HG03175 (cell line): ENCODE results near the gene PRSS22.

Source experiments
- ATAC-seq: cut with Tn5 transposase; IDR thresholded peaks from one replicate; pipeline ENCODE4 v1.9.1; 2021; ENCODE audit warnings: mild to moderate bottlenecking, moderate library complexity; ENCODE audit not compliant: unreplicated experiment

The PRSS22 gene

DNA sequence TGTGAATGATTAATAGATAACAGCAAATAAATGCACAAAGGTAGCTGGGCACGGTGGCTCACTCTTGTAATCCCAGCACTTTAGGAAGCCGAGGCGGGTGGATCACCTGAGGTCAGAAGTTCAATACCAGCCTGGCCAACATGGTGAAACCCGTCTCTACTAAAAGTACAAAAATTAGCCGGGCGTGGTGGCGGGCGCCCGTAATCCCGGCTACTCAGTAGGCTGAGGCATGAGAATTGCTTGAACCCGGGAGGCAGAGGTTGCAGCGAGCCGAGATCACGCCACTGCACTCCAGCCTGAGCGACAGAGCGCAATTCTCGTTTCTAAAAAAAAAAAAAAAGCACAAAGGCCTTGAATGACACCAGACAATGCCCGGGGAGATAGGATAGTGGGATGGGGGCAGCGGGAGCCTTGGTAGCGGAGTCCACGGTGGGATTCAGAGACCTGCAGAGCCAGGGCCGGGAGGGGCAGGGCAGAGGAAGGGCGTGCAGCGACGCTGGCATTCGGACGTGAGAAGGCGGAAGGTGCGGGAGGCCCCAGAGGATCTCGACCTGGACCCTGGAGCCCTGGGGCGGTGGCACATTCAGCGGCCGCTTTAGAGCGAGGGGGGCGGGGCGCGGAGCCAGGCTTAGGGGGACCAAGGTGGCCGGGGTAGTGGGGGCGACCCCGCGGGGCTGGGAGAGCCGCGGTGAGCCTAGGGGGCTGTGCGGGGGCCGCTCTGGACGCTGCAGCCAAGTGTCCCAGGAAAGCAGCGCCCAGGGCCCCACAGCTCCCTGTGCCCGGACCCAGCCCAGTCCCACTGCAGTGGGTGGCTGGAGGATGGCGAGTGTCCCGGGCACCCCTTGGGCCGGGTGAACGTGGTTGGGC lies 24.0 kb upstream of the PRSS22 start:
- peak; percentile 9 for ATAC-seq

DNA sequence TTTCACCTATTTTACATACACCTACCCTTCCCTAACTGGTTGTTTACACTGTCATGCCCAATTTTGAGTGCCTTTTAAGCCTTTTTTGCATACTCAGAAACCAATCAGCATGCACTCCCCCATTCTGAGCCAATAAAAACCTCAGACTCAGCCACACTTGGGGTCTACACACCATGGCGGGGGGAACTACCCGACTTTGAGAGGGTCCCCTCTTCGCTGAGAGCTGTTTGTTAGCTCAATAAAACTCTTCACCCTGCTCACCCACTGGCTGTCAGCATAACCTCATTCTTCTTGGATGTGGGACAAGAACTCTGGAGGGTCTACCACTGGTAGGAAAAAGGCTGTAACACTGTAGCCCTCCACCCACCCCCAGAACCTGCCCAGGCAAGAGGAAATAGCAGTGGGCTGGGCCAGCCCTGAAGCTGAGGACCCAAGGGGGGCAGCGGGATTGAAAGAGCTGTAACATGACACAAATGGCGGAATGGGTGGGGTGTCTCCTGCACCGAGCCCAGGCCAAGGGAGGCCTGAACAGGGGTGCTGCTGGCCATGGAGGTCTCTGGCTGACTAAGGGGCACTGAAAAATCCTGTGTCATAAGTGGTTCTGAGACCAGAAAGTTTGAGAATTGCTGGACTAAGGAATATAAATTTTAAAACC lies 22.0 kb upstream of the PRSS22 start:
- ATAC-seq = no peak

DNA sequence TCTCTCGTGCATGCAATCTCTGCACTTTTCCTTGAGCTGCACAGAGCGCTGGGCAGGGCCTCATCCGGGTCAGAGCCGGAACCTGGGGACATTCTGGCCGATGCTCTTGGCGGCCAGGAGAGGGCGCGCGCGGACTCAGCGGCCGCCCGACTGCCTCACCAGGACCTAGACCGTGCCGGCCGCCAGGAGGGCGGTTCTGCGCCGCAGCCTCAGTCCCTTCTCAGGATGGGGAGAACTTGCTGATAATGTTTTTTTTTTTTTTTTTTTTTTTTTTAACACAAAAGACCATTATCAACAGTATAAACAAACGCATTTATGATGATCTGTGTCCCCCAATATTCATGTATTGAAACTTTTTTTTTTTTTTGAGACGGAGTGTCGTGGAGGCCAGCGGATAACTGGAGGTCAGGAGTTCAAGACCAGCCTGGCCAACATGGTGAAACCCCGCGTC lies 17.0 kb upstream of the PRSS22 start:
- peak; percentile 63 for ATAC-seq

DNA sequence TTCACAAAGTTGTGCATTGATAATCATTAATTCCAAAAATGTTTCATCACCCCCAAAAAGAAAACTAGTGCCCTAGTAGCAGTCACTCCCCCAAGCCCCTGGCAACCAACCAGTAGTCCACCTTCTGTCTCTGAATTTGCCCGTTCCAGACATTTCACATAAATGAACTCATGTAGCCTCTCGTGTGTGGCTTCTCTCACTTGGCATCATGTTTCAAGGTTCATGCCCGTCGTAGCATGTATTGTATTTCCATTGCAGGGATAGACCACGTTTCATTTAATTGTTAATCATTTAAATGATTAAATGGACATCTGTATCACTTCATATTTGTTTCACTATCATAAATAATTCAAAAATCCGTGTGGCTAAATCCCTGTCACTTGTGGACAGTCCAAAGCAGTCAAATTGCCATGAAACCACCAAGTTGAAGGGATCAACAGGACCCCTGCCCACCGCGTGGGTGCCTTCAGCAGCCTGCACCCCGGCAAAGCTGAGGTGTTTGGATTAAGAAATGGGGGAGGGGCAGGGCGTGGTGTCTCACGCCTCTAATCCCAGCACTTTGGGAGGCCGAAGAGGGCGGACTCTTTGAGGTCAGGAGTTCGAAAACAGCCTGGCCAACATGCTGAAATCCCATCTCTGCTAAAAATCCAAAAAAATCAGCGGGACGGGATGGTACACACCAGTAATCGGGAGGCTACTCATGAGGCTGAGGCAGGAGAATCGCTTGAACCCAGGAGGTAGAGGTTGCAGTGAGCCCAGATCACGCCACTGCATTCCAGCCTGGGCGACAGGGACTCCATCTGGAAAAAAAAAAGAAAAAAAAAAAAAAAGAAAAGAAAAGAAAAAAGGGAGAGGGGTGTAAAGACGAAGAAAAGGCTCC lies 16.3 kb upstream of the PRSS22 start:
- ATAC-seq = no peak

DNA sequence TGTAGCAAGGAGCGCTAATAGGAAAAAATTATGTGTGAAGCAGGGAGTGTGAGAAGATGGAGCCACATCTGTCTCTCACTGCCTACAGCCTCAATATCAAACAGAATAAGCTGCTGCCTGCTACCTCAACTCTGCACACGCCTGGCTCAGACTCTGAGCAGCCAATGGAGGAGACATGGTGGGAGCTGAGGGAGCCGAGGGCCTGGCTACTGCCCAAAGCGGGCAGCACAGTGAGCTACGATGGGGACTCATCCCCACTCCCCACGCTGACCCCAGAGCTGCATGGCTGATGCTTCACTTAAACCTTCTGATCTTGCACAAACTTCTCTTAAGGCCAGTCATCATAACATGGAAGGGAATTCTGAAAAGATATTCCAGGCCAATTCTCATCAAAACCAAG lies 14.0 kb upstream of the PRSS22 start:
- ATAC-seq = no peak

DNA sequence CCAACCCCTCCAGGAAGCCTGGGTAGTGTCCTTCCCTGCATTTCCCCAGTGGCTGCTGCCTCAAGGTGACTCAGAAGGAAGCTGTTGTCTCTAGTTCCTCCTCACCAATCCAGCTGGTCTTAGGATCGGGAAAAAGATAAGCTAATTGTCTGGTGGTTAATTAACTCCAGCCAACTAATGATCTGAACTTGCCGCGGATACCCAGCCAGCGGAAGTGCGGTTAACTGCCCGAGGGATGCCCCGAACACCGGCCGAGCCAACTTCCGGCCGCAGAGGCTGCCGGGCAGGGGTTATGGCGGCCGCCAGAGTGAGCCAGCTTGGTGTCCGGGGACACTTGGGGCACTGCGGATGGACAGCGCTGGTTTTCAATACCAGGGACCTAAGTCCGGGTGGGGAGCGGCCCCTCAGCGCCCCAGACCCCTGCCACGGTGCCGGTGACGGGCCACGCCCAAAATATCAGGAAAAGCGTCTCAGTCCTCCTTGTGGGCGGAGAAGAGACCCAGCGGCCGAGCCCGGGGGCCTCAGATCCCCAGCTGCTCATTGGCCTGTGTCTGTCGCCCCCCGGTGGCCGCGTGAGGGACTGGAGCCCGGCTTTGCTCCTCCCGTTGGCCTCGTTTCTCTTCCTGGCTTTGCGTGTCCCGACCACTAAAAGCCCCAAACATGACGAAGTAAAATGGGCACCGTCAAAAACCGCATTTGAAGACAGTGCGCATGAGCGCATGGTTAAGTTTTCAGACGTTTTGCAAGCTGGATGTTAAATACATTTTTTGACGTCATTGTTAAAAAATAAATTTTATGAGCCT lies 10.2 kb upstream of the PRSS22 start:
- peak; percentile 91 for ATAC-seq

DNA sequence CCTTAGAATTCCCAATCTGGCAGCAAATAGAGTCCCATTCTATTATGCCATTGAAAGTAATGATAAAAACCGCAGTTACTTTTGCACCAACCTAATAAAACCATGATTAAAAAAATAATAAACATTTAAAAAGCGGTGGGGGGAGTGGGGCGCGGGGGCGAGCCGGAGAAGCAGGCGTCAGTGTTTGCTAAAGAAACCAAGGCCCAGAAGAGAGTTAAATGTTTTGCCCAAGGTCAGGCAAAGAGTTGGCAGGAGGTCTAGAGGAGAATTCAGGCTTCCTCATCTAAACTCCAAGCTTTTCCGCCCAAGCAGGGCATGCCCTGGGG lies 9.7 kb upstream of the PRSS22 start:
- ATAC-seq = no peak

DNA sequence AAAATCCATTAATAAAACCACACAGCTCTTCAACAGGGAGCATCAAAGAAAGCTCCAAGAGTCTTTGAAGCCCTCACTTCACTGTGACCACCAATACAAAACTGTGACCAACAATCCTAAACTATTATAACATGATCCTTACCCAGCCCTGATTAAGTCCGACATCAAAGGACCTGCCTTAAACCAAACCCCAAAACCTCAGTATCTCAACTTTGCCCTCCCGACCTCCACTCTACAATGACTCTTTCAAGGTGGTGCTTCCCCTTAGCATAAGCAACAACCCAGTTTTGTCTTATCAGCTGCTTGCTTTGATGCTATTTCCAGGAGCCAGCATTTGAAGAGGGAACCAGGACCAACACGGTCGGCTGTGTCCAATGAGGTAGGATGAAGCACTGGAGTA lies 8.5 kb upstream of the PRSS22 start:
- no peak for ATAC-seq

DNA sequence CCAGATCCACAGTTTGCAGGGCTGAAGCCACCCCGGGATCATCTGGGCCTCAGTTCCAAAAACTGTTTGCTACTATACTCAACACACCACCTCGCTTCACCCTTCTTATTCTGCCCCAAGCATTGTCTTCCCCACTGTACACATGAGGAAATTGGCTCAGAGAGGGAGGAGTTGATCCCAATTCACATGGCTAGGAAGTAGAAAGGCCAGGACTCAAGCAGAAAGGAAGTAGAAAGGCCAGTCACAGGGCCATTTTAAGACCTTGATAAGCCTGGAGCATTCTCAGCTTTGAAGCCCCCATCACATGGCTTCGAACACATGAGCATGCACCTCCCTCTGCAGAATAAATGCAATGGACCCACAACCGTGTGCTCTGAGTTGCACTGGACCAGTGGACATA lies 7.7 kb upstream of the PRSS22 start:
- no peak for ATAC-seq

DNA sequence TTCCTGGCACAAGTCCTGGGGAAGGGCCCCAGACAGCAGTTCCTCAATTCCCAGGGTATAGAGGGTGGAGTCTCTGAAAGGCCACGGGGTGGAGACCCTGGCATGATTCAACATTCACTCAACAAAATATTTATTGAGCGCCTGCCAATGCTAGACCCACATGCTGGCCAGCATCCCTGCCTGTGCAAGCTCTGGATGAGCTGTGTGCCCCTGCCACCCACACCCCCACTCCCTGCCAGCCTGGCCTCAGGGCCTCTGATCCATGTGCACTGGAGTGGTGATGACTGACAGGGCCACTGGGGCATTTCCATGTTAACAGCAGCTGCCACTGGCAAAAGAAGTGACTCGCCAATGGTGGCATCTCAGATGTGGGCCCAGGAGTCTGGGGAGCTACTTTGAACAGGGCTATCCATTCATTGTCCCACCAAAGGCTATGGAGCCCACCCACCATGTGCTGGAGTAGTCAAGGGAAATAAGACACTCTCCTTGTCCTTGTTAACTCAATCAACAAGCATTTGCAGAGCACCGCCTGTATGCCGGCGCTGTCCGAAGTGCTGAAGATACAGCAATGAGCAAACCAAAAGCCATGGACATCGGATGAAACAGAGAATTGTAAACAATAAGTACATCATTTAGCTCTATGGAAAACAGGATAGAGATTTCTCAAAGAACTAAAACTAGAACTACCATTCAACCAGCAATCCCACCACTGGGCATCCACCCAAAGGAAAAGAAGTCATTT lies 3.0 kb upstream of the PRSS22 start:
- ATAC-seq = no peak

DNA sequence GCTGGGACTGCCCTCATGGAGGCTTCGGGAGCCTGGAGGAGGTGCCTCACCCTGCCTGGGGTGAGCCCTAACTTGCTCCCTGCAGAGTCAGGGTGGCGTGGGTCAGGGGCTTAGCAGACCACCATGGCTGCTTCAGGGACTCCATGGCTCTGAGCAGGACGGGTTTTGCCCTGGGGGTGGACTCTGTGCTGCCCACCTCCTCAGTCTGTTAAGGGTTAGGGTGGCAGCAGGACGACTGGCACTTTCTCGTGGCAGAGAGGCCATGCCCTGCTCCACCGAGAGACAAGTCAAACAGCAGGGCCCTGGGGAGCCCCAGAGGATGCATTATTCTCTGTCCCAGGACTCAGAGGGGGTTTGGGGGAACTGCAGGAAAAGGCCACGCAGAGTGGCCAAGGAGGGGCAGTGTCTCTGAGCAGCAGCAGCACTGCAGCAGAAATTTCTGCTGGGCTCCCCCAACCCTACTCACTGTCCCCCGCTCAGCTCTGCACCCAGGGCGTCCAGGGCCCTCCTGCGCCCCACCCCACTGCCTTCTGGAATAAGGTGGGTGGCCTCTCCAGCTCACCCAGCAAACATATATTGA lies 1.8 kb upstream of the PRSS22 start:
- no peak for ATAC-seq

DNA sequence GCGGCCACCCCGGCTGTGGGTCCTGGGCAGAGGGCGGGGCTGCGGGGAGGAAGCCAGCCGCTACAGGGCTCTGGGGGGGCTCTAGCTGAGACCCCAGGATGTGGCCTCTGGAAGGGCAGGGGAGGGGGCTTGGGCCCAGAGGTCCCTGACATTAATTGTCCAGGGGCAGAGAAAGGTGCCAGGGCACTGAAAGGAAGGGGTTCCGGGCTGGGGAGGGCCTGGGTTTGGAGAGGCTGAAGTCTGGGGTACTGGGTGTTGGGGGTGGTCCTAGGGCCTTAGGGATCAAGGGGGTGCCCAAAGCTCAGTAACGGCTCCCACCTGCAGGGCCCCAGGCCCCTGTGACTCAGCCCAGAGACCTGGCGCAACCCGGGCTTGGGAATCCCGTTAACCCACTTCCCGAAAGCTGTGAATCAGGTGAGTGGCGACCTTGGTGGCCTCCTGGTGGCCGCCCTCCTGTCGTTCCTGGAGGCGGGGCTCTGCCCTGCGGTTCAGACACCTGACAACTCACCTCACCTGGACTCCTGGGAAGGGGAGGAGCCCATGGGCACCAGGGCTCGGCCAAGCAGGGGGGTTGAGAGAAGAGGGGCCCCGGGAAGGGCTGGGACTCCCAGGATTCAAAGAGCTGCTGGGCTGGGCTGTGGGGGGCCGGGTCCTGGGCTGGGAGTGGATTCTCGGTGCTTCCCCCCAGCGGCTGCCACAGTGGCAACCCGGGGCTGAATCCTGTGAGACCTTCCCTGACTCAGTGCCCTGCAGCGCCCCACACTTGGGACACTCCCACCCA lies 465 bp upstream of the PRSS22 start:
- ATAC-seq = no peak

DNA sequence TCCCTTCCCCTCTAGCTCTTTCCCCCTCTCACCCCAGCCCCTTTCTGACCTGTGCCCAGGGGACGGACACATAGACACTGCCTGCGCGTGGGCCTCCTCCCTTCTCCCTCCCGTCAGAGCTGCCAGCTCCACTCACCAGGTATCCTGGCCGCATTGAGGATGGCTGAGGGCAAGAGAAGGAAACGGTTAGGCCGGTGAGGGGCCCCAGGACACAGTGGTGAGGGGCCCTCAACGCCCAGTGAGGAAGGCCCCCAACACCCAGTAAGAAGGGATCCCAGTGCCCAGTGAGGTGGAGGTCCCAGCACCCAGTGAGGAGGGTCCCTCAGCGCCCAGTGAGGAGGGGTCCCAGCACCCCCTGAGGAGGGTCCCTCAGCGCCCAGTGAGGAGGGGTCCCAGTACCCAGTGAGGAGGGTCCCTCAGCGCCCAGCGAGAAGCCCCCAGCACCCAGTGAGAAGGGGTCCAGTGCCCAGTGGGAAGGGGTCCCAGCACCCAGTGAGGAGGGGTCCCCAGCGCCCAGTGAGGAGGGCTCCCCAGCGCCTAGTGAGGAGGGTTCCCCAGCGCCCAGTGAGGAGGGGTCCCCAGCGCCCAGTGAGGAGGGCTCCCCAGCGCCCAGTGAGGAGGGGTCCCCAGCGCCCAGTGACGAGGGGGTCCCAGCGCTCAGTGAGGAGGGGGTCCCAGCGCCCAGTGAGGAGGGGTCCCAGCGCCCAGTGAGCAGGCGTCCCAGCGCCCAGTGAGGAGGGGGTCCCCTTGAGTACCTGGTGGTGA lies 1.1 kb downstream of the PRSS22 start:
- ATAC-seq = no peak

DNA sequence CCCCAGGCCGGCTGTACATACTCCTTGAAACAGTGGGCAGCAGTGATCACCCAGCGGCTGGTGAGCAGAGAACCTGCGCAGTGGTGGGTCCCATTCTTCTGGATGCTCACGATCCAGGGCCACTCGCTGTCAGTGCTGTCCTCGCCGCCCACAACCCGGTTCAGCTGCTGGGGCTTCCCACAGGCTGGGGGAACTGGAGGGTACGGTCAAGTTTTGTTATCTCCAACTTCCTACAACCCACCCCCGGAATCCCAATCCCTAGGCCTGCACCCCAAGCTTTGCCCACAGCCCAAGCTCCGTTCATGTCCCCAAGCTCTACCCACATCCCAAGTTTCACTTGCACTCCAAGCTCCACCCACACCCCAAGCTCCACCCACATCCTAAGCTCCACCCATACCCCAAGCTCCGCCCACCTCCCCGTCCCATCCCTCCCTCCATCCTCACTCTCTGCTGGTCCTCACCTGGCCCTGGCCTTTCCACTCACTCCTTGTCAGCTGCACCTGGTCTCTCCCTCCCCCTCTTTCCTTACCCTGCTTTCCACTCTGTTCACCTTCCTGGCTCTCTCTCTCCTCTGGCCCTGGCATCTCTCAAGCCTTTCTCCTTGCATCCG lies 1.8 kb downstream of the PRSS22 start:
- ATAC-seq = no peak

DNA sequence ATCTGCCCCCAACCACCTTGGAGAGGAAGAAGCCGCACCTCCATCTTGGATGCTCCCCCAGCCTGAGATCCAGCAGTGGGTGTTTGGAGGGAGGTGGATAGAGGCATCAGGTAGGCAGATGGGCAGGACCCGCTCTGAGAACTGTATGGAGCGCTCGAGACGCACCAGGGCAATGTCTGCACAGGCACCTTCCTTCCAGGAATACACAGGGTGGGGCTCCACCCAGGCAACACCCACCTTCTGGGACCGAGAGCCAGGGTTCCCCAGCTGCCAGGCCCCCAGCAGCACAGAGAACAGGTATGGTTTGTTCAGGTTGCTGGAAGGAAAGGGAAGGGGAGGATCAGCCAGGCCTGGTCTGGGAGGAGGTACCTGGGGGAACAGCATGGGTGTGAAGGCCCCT lies 2.4 kb downstream of the PRSS22 start:
- ATAC-seq = no peak

DNA sequence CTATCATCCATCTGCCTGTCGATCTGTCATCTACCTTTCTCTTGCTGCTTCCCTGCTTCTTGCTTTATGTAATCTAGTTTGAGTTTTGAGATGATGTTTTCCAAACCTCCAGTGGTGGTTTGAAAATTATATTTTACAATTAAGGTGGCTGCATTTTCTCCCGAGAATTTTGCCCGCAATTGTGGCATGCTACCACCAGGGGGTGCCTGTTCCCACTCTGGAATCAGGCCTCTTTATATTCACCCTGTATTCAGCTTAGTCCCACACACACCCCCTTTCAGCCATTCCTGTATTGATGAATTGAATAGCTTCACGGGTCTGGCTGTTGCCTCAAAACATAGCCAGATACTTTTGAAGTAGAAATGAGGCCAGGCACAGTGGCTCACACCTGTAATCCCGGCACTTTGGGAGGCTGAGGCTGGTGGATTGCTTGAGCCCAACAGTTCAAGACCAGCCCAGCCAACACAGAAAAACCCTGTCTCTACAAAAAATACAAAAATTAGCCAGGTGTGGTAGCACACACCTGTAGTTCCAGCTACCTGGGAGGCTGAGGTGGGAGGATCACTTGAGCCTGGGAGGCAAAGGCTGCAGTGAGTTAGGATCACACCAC lies 3.2 kb downstream of the PRSS22 start:
- no peak for ATAC-seq

DNA sequence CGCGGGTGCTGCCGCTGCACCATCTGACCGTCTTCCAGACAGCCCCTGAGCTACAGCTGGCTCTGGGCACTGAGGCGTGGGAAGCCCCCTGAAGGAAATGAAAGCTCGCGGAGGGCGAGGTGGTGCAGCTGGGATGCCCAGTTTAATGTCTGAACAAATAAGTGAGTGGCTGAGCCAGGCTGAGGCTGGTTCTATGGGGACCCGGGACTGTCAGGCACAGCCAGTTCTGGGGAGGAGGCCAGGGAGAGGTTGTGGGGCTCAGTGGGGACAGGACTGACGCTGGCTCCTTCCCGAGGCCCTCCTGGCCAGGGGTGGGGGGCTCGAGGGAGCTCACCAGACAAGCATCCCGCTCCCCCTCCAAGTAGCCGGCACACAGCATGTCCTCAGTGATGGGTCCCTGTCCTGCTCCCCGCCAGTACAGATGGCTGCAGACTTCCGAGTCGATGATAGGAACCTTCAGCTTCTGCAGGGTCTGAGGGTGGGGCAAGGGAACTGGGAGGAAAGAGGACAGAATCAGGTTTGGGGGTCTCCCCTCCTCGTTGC lies 4.4 kb downstream of the PRSS22 start:
- ATAC-seq = no peak
